ENCODE data around the gene TBCD.
A peak's percentile ranks its signal among the peaks of the same experiment; 100 is the strongest.

TBCD gene

DNA sequence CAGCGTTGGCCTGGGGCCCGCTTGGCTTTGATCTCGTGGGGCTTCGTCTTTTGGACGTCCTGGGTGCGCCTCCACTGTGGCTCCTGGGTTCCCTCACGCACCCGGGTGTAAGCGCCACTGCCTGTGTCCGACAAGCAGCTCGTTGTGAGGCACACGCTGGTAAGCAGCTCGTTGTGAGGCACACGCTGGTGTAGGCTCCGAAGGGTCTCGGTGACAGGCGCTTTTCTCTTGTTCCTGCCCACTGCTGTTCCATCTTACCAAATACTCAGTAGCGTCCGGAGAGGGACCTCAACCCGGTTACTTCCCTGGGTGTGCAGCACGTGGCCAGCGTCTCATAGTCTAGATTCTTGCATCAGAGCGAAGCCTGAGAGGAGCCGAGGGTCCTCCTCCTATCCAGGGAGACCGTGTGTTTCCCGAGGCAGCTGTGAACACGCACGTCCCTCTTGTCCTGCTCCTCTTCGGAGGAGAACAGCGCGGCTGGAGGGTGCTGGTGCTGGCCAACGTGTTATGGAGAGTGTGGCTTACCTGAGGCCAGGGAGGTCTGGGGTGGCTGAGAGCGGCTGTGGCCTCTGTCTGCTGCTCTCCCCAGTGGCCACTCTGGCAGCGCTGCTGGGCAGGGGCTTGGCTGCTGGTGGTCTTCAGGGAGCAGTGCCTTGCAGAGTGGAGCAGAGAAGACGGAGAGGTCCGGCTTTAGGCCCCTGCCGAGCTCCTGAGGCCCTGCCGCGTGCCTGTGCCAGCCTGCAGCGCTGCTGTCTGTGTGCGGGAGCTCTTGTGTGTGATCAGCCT, 120.1 kb downstream of the TBCD start:
- DNase-seq (ENCODE audit: low spot score): no peak

DNA sequence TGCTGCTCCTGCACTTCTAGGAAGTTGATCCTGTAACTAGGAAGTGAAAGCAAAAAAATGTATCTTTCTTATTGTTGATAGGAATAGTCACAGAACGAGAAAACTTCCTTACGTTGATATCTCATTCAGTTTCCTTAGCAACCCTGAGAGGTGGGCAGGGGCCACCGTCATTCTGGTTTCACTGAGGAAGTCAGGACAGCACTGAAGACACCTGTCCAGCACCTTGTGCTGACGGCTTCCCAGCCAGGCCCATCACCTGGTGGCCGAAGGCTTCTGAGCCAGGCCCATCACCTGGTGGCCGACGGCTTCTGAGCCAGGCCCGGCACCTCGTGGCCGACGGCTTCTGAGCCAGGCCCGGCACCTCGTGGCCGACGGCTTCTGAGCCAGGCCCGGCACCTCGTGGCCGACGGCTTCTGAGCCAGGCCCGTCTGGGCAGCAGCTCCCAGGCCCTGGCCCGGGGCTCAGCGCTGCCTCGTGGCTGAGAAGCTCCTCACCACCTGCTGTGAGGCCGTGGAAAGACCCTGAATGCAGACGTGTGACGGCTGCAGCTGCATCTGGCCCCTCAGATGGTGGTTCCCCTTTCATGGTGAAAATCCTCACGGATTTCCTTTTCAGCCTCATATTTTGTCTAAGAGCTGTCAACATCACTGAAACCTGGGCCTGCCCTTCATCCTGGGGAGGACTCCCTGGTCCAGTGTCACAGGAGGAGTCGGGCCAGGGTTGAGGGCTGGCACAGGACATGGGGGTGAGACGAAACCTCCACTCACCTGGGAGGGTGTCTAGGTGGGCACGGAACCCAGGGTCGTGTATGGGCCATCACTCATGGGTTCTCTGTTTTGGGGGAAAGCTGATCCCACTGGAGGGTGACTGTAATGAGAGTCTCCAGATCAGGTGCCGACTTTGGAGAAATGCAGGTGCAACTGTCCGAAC, 121.0 kb downstream of the TBCD start:
- DNase-seq (ENCODE audit: low spot score): no peak

DNA sequence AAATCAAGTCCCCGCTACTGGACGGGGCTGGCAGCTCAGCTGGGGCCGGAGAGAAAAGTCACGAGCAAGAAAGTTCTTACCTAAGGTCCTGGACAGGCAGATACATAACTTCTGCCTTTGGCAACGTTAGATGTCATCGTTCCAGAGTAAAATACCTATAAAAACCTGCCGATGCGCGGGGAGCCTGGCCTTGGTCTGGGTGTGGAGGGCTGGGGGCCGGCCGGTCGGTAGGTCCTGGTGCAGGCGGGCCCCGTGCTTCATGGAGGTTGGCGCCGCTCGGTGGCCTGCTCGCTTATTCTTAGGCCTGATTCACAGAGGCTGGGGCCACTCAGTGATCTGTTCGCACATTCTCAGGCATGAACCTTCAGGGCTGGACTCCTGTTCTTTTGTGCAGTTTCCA, 121.7 kb downstream of the TBCD start:
- DNase-seq (ENCODE audit: low spot score): no peak

DNA sequence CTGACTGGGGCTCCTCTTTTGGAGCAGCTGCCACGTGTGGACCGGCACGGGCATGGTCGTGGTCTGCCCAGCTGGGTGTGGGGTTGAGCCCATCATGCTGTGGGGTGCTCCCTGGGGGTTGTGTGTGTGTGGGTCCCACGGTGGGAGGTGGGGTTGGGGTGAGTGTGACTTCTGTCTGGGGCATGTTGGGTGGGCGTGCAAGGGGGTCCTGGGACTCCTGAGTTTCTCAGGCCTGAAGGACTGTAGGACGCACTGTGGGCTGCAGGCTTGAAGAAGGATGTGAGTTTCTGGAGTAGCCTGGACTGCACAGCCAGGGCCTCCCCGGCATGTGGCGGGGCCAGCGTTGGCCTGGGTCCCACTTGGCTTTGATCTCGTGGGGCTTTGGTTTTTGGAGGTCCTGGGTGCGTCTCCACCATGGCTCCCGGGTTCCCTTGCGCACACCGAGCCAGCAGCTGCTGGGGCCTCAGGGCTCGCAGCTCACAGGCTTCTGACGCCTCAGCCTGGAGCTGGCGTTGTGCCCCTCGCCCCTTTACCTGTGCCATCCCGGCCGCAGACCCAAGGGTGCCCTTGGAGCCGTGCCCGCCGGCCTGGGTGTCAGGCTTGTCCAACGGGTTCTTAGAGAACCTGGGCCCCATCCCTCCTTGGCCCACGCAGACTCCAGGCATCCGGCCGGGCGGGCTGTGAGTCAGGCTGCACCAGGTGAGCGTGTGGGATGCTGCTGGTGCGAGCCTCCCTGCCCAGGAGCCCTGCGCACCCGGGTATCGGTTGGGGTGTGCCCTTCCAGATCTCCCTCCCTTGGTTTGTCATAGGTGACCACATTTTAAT, 122.4 kb downstream of the TBCD start:
- DNase-seq (ENCODE audit: low spot score): no peak

DNA sequence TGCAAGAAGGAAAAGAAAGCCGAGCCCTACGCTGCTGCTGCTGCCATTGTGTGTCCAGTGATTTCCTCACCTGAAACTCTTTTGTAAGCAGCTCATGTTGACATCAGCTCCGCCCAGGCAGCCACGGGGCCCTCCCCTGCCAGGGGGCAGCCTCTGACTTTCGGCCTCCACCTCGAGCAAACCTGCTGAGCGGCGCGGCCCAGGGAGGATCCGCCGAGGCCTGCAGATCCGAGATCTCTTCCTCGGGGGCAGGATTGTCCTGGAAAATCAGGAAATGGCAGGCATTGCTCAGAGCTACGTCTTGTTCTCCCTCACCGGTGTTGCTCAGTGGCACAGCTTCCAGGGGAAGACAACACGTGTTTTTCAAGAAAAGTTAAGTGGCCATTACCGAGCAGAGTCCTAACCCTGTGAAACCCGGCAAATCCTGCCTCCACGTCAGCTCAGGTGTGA, 123.6 kb downstream of the TBCD start:
- DNase-seq (ENCODE audit: low spot score): no peak

DNA sequence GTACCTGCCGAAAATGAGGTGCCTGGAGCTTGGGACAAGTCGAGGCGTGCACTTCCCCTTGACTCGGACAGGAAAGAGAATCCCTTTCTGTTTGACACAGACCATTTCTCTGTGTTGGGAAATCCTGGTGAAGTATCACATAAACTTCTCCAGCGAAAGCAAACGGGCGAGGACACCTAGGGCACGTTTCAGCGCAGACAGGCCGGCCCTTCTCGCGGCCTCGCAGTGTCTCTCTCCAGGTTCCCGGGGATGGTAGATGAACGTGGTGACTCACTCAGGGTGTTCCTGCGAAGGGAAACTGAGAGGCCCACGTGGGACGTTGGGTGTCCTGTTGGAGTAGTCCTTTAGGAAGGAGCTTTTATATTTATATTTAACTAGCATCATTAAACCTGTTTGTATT, 124.3 kb downstream of the TBCD start:
- DNase-seq (ENCODE audit: low spot score): peak; percentile 37

DNA sequence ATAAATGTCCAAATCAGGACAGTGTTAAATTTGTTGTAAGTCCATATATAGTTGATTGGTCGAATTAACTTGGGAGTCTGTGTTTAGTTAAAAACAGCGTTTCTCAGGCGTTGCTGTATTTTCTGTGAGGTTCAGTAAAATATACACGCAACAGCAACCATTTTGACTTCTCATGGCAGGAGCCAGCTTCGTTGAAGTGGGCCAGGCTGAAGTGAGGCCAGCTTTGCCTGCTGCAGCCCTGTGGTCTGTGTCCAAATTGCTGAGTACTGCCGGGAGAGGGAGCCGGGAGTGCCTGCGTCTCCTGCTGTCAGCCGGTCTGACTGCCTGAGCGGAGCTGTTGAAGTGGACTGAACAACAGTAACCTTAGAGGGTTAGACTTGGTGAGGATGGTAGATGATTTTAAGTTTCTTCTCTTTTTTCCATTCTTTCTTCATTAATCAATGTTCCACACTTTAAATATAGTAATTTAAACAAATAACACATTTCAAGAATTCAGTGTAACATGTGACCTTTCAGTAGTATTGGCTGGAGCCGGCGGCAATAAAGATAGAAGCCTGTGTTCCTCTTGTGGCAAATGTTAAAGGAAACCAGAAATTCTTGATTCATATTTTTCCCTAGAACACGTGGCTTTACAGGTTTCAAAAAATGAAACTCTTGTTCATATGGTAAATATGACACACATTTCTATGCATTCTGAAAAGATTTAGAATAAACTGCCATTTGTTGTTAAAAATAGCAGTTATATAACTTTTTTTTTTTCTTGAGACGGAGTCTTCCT, 124.9 kb downstream of the TBCD start:
- peak; percentile 95 for DNase-seq (ENCODE audit: low spot score)

DNA sequence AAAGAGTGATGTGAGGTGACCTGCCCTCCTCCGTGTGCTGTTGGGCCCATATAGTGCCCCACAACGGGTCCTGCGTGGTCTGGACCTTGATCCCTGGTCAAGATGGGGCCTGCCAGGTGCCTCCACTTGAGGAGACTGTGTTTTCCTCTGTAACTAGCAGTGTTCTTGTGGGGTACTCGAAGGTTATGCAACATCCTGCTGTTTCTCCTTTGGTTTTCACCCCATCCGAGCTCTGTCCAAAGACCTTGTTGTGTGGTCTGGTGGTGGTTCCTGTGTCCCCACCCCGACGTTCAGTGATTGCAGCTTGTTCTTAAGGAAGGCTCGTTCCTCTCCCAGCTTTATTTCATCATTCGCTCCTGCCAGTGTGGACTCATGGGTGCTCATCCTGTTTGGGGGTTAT, 126.7 kb downstream of the TBCD start:
- no peak for DNase-seq (ENCODE audit: low spot score)

DNA sequence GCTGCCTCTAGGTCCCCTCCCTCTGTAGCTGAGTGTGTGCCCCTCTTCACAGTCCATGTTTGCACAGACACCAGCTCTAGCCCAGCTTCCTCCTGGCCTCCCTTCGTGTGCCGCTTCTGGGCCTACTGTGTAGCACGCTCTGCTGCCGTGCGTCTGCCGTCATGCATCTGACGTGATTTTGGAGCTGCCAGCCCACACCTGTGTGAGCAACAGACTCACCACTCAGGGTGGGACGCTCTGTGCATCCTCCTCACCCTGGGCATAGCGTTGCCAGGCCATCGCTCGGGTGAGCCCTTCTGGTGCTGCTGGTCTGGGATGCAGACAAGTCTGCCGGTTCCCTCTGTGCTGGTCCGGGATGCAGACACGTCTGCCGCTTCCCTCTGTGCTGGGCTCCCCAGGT, 127.4 kb downstream of the TBCD start:
- no peak for DNase-seq (ENCODE audit: low spot score)

DNA sequence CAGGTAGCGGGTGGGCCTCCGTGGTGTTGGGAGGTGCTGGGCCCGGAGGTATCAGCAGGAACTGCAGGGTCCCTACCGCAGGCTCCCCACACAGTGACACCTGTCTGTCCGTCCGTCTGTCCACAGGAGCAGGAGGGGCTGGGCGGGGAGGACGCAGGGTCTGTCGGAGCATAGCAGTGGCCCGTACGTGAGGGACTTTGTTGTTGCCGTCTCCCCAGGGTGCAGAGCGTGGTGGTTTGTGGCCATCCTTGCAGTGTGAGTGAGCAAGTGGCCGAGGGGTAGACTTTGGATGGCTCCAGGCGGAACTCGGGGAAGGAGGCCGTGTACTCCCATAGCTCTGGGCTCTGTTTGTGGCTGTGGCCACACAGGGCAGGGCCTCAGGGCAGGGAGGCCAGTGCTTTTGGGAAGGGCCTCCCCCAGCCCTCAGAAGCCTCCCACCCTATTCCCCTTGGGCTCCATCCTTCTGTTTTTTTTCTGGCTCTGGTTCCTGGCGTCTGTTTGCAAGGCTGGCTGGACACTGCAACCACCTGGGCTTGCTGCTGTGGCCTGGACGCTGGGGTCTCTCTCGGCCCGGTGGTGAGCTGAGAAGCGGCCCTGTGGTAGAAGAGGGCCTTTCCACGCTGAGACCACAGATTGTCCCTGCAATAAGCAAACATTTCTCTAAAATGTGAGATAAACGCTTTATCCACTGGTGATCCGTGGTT, 128.9 kb downstream of the TBCD start:
- DNase-seq (ENCODE audit: low spot score): no peak

DNA sequence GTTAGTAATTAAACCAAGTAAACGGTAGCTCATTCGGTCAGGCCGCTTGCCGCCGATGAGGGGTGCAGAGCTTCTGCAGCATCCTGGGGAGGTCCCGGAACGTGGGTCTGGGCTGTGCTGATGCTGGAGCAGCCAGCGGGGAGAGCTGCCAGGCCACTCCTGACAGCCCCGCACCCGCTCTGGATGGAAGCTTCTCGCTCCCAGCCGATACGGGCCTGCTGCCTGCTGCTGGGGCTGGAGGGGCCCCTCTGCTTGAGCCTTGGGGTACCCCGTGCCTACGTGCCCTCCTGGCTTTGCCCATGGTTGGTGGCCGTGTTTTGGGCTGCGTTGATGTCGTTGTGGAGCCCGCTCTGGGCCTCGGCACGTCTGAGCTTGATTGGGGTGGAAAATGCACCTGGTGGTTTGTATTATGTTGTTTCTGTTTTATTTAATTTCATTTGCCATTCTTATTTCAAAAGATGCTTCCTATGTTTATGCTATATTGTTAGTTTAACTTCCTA, 129.5 kb downstream of the TBCD start:
- DNase-seq (ENCODE audit: low spot score): no peak

DNA sequence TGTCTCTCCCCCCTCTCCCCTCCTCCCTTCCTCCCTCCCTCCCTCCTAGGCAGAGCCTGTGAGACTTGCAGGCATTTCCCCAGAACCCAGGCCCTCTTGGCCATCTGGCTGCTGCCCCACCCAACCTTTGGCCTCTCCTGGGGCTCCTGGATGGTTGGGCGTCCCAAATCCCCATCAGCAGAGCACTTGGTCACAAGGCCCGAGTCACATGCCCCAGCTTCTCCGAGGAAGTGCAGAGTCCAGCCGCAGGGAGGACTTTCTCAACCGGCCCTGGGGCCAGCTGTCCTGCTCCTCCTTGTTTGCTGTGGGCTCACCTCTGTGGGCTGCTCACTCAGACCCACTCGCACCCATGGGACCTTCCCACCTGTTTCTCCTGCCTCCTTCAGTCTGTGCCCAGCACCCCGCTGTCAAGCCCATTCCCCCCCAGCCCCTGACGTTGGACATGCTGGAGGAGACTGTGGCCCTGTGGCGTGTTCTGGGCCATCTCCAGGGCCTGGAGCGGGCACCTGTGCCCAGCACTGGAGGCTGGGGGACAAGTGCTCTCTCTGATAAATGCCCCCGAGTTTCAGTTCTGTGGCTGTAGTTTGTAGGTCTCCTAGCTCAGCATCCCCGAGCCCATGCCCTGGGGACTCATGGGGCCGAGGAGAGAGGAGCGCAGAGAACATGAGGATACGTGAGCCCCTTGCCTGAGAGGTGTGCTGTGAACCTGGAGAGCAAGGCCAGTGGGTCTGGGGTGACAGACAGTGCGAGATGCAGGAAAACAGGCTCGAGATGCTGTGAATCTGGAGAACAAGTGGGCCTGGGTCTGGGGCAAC, 130.2 kb downstream of the TBCD start:
- DNase-seq (ENCODE audit: low spot score): peak; percentile 30

DNA sequence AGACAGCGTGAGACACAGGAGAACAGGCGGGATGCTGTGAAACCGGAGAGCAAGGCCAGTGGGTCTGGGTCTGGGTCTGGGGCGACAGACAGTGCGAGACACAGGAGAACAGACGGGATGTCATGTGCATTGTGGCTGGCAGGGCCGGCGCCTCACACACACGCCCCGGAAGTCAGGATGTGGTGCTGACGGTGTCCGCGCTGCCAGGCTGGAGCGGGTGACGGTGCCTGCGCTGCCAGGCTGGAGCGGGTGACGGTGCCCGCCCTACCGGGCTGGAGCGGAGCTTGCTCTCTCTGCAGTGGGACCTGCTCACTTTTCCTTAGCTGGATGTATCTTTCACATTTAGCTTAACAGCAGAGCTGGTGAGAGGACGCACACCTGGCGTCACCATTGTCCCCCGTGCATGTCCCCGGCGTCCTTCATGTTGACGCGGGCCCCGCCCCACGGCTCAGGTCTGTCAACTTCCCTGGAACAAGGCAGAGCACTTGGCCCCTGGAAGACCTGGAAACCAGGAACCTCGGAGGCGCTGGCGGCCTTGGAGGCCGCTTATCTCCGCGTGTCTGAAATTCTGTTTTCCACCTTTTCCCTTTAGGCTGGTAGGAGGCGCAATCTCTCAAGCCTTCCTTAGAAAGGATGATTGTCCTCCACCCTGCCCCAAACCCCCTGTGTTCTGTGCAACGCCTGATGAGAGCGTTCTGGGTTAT, 131.0 kb downstream of the TBCD start:
- DNase-seq (ENCODE audit: low spot score): no peak

DNA sequence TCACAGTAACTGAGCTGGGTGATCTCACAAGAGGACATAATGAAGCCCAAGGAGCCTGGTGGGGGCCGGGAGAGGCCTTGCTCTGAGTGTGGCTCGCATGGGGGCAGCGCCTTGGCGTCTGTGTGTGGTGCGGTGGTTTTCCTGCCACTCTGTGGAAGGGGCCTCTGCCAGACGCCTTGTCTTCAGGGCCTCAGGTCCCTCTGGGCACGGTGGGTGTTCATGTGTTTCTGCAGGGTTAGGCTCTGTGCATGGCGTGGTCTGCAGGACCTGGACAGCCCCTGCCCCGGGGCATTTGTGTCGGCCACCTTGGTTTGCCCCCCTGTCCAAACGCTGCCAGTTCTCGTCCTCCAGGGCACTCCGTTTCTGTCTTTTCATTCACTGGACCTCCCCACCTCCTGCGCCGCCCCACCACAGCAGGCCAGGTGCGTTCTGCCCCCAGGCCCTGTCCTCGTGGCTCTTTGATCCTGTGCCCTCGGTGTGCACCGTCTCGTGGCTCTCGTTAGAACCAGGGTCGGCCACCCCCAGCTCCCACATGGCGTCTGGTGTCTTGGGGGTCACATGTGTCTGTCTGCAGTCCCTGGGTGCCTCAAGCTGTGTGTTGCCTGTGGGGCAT, 131.7 kb downstream of the TBCD start:
- DNase-seq (ENCODE audit: low spot score): no peak

DNA sequence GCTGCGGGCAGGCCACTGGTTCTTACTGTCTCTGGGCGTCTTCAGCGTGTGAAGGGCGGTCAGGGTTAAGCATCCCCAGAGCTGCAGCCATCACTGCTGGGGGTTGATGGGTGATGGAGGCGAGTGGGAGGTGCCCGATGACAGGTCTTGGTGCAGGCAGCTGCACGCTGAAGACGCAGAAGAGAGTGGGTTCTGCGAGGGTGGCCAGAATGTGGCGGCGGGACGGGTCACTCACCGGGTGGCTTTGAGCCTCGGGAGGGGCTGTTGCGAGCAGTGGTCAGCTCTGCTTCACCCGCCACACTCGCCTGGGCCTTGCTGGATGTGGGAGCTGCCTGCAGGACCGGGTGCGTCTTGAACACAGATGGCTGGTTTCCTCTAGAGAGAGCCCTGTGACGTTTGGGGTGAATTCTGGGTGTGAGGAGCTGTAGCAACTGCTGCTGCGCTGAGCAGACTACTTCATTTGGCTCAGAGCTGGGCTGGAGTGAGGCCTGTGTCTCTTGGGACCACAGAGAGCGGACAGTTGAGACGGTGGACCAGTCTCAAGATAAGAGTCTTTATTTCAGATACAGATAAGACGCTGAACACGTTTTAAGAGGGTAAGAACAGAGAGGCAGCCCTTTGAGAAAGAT, 132.6 kb downstream of the TBCD start:
- no peak for DNase-seq (ENCODE audit: low spot score)

DNA sequence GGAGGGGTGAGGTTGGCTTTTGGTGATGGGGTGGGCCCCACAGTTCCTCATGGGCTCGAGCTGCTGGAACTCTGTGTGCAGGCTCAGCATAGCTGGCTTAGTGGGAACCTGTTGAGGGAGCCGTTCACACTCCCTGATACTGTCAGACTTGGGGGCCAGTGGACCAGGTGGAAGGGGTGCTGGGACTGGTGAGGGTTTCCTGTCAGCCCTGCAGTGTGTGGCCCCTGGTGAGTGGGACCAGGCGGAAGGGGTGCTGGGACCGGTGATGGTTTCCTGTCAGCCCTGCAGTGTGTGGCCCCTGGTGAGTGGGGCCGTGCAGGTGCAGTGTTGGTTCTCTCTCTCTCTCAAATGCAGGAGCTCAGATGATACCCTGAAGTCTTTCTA, 133.1 kb downstream of the TBCD start:
- no peak for DNase-seq (ENCODE audit: low spot score)

DNA sequence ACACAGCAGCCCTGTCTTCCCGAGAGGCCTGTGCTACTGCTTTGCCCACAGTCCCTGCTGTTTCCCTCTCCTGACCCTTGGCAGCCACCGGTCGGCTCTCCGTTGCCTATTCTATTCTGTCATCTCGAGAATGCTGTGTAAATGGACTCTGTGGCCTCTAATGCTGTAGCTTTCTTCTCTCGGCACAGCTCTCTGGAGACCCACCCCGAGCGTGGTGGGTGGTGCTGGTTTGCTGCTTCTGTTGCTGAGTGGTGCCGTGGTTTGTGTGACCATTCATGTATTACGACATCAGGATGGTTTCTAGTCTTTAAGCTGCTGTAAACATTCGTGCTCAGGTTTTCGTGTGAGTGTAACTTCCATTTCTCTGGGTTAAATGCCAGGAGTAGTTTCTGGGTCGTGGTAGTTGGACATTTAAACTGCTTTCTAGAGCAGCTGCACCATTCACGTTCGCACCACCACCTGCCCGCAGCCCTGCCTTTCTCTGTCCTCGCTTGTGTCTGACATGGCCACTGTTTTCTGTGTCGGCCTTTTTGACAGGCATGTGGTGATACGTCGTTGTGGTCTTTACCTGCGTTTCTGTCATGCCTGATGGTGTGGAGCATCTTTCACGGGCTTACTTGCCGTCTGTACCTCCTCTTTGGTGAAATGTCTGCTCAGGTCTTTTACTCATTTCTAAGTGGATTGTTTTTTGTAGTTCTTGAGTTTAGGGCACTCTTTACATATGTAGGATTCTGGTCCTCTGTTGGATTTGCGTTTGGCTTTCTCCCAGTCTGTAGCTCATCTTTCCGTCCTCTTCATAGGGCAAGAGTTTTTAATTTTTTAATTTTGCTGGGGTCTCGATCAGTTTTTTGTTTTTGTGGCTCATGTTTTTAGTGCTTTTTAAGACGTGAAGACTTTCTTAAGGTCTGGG, 135.6 kb downstream of the TBCD start:
- DNase-seq (ENCODE audit: low spot score): no peak

Measured in AG20443 (cell line).